ENCODE results near the gene PAQR8.

PAQR8 gene, protein sequence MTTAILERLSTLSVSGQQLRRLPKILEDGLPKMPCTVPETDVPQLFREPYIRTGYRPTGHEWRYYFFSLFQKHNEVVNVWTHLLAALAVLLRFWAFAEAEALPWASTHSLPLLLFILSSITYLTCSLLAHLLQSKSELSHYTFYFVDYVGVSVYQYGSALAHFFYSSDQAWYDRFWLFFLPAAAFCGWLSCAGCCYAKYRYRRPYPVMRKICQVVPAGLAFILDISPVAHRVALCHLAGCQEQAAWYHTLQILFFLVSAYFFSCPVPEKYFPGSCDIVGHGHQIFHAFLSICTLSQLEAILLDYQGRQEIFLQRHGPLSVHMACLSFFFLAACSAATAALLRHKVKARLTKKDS

DNA sequence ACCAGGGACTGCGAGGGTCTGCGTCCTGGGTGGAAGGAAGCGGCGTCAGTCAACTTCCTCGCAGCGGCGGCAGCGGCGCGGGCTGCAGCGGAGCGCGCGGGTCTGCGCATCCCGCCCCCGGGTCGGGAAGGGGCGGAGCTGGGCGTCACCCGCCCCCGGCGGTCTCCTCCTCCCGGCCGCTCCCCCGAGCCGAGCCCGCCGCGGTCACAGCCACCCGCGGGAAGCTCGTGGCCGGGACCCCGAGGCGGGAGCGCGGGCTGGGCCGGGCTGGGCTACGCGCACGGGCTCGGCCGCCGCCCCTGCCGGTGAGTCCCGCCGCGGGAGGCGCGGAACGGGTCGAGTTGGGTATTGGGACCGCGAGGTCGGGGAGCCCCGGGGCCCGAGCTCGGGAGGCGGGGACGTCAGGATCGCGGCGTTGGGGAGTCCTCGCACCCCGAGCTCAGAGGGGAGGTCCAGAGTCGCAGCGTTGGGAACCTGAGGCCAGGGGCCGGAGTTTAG, at the start of gene PAQR8:
Gene PAQR8, plus strand, starts transcription at position 207 of the 498 bp plus-strand sequence. CDS start 41,063 bp downstream, outside the sequence.
- DNase-seq, result peak; percentile 13

DNA sequence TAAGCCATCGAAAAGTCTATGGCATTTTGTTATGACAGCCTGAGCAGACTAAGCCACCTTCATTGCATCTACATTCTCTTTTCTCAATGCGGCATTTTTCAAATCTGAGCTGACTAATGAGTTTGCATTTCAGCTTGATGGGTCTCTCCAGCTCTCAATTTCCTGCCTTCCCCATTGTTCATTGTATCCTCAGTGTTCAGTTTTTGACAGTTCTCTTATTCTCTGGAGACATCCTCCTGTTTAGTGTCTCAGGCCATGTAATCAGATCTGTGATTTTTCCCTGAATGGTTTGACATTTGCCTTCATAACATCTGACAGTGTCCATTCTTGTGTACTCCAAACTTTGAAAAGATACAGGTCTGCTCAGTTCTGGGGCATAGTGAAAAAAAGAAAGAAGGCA, 49.5 kb upstream of the PAQR8 start:
- DNase-seq, result no peak

DNA sequence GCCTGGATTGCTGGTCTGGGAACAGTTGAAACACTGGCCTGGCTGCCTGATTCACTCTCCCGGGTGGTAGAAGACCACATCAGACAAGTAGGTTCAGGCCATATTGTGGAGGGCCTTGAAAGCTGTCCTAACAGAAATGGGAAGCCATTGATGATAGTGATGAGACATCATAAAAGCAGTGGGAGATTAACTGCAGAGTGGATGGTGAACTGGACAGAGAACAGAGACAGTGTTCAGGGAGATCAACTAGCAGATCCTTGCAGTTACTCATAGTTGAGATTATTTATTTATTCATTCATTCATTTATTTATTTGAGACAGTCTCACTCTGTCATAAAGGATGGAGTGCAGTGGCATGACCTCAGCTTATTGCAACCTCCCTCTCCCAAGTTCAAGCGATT, 47.2 kb upstream of the PAQR8 start:
- no peak for DNase-seq

DNA sequence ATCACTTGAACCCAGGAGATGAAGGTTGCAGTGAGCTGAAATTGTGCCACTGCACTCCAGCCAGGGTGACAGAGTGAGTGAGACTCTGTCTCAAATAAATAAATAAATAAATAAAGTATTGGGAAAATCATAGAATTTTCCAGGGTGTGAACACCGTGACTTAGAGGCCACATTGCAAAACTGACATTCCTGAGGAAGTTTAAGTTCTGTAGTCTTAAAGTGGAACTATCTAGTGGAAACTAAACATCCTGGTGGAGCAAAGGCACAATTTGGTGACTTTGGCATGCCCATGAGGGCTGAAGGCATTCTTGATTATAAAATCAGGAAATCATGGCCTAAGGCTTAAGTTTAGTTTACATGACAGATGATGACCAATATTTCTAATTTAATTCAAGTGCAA, 44.7 kb upstream of the PAQR8 start:
- no peak for DNase-seq

DNA sequence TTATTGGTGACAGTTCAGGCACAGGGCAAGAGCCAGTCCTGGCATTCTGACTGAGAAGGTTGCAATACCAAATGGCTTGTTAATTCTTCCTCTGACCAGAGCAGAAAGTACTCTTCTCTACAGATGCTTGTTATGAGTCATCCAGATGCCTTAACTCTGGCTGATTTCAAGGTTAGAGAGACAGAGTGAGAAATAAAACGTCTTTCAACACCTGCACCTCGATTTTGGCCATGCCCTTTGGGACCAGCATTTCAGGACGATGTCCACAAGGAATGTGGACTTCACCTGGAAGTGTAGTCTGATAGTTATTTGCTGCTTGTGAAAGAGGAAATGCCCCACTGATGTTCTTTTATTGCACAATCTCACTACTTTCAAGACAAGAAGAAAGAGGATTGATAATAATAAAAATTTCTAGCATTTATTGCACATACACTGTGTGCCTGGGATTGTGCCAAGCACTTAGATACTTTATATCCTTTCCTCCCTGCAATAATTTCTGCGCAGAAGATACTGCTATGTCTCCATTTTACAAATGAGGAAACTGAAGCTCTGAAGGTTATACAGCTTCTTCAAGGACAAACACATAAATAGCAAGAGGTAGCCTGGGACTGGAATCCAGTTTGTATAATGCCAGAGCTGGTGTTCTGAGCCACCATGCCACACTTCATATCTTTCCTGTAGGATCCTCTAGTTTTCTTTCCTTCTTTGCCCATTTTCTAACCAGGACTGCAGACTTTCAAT, 43.9 kb upstream of the PAQR8 start:
- no peak for DNase-seq

DNA sequence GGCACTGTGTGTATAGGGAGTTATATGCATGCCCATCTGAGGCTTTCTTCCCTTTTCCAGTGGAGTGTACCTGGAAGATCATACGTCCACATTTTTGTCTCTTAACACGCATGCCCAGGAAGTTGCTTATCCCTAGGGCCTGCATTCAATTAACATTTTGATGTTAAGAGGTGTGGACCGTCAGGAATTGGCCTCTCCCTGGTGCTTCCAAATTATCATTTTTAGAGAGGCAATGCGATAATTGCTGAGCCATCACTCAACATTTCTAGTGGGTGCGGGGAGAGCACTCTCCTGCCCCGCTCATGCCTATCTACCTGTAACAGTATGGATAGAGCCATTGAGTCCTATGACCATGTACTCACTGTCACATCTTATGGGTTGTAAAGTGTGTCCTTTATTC, 37.8 kb upstream of the PAQR8 start:
- DNase-seq, result no peak

DNA sequence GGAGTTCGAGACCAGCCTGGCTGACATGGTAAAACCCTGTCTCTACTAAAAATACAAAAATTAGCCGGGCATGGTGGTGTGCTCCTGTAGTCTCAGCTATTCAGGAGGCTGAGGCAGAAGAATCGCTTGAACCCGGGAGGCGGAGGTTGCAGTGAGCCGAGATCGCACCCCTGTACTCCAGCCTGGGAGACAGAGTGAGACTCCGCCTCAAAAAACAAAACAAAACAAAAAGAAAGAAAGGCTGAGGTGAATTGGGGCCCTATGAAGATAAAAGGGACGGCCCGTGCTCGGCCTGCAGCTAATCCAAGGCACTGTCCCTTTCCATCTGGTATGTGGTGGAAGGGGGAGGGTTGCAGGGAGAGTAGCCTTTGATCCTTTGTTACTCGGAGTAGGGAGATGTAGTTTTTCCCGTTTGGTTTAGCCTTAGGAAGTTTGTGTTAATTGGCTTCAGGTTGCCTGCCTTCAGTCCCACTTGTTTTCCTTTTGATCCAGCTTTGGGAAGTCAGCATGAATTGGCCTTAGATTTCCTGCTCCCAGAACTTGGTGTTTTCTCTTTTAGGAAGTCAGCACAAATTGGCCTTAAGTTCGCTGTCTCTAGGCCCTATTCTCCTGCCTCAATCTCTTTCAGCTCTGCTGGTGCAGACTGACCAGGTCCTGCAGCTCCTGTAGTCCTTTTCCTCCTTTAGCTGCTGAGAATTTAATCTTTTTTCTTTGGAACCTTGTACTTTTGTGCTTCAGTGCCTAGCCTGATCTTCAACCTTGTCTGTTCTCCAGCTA, 36.1 kb upstream of the PAQR8 start:
- no peak for DNase-seq

DNA sequence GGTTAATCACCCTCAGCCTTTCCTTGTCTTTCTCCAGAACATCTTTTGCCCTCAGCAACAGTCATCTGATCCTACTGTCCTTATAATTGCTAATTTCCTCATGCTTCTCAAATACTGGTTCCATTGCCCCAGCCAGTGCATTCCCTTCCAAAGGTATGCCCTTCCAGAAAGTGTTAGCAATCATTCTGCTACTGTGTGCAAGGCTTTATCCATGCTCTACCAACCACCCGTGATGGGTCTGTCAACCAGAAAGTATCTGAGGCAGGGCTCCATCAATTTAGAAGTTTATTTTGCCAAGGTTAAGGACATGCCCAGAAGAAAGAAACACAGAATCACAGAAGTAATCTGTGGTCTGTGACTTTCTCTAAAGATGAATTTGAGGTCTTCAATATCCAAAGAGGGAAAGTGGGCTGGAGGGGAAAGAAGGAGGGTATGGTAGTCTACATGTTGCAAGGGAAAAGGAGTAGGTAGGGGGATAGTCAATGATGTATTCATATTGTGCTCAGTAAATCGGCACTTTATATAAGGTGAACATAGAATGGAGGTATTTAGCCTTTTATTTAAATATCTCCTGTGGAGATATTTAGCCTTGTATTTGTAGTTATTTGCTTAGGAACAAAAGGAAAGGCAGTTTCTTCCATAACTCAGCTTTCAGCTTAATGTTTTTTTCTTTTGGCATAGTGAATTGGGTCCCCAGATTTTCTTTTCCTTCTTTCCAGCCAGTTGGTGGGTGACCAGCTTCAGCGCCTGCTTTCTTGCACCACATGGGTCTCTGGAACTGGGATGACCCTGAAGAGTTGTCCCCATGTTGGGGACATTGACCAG, 35.2 kb upstream of the PAQR8 start:
- DNase-seq, result no peak

DNA sequence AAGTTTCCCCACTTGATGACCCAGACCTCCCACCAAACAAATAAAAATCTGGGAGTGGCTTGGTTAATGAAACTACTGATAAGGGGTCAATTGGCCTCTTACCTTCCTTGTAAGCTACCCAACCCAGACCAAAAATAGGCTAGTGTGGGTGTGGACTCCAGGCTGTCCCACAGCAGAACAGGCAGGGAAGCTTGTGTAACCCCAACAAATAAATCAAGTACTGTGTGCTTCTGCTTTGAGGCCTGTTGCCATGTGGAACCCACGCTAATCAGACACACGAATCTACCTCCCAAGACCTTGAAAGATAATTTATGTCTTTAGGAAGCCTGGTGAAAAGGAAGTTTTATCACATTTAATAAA, 33.7 kb upstream of the PAQR8 start:
- DNase-seq, result no peak

DNA sequence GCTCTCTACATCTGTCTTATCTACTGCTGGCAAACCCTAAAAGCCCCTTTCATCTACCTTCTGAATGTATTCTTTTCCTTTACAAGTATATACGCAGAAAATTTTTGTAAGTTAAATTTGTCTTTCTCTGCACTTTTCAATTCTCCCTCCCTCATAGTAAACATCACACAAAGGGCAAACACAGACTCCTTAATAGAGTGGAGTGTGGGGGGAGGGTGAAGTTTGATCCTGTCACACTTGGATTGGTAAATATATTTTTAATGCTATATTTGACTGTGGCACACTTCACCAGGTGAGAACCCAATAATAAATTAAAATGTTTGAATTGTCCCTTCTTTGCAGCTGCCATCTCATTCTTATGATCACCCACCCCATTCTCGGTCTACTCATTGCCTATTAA, 33.2 kb upstream of the PAQR8 start:
- DNase-seq, result peak; percentile 67

DNA sequence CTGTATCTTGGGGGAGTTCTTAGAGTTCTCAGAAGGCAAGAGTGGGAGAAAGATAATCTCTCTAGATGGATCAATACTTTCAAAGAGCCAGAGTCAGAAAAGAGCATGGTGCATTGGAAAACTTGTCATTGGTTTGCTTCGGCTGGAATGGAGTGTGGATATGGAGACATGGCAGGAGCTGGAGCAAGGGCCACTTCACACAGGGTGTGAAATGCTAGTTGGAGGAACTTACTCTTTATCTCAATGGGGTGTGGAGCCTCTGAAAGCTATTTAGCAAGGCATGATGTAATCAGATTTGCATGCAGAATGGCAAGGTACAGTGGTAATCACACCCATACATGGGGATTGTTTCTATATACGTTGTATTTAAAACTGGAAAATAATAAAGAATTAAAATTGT, 31.5 kb upstream of the PAQR8 start:
- DNase-seq, result no peak

DNA sequence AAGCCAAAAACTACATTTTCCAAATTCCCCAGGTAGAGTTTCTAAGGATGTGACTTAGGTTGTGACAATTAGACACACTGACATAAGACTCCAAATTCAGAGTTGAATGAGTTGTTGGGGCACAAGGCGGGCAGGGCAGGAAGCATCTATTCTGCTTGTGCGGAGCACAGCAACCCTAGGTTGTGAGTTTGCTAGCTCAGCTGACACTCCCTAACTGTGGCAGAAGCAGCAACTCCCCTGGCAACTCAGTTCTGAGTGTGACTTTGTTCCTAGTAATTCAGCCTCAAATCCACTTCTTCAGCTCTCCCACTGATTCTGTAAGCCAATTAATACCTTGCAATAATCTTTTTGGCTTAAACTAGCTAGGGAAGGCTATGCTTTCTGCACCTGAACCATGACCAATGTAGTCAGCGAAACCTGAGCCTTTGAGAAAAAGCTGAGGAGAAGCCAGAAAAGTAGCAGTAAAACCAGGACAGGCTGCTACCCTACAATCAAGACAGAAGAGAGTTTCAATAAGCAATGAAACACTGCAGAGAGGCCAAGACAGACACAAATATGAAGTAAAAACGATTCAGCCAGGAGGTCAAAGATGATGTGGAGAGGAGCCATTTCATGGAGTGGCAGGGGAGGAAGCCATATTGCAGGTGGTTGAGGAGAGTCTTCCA, 30.0 kb upstream of the PAQR8 start:
- DNase-seq, result no peak

DNA sequence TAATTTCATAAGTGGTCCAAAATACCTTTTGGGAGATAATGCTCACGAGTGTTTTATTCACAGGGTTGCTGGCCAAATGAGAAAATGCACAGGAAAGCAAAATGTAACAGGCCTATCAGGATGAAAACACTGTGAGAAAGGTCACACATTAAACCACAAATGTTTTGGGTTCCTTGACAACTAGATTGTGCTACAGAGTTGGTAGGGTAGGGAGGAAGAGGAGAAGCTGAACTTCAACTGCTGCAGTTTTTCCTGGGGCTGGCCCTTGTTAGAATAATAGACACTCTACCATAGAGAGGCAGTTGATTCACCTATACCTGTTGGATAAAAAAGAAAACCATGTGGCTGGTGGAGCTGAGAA, 28.1 kb upstream of the PAQR8 start:
- no peak for DNase-seq

DNA sequence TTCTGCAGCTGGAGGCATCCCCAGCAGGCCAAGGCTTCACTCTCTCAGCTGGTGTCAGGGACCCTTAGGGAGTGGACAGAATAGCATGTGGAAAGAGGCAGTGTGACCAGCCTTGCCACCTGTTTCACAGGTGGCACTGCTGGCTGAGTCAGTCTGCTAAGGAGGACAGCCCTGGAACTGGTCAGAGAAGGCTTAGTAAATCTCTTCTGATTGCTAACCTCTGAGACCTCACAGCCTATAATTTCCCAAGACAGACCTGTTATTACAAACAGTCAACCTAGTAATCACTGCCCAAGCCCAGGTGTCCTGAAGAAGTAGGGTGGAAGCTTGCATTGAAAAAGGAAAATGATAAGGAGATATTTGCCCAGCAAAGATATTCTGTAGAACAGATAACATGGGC, 26.4 kb upstream of the PAQR8 start:
- DNase-seq, result no peak

DNA sequence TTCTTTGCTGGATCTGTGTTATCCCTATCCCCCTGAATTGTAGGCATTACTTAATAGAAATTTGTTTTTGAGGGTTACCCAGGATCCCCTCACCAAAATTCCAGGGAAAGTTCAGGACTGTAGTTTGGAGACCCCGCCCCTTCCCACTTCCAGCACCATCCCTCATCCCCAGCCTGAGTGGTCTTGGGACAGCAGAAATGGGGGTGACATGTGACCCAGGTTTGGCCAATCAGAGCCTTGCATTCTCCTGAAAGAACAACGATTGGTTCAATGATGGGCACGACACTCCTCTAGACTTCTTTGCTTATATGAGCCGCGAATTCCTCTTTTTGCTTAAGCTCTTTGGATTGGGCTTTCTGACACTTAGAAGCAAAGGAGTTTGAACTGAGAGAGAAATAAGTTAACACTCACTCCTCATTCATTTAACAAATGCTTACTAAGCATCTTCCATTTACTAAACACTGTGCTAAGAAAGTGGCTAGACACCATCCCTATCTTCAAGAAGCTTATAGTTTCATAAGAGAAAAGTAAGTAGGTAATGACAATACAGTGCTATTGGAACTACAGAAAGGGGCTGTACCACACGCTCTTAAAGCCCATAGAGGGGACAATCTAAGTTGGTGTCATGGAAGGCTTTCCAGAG, 24.9 kb upstream of the PAQR8 start:
- no peak for DNase-seq

DNA sequence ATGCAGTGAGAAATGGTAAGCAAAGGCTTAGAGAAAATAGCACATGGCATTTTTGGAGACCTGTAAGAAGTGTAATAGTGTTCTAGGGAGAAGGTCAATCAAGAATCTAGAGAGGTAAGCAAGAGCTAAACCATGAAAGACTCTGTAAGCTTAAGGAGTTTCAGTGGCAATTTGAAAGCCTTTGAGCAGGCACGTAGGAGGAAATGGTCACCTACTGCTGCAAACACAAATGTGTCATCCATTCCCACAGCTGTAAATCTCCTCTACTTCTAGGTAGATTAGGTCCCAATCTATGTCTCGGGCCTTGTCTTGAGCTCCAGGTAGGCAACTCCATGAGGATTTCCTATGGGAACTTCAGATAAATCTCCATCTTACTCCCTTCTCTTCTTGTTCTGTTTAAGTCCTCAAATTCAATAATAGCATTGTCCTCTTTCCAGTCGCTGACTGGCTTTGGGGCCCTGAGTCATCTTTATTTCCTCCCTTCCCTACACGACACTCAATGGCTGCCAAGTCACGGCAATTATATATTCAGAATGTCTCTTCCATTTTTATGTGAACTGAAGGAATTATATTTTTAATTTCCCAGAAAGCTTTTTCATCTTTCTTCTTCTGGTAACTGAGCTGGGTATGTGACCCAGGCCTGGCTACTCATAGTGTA, 24.2 kb upstream of the PAQR8 start:
- no peak for DNase-seq

DNA sequence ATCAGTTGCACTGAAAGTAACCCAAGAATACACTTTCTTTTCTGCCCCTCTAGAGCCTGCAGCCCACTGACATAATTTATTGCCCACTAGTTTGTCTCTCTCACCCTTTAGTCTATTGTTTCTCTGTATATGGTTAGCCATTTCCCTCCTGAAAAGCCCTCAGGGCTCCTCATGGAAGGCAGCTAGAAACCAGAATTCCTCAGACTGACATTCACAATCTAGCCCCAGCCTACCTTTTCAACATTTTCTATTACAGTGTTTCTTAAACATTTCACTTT, 21.4 kb upstream of the PAQR8 start:
- no peak for DNase-seq

DNA sequence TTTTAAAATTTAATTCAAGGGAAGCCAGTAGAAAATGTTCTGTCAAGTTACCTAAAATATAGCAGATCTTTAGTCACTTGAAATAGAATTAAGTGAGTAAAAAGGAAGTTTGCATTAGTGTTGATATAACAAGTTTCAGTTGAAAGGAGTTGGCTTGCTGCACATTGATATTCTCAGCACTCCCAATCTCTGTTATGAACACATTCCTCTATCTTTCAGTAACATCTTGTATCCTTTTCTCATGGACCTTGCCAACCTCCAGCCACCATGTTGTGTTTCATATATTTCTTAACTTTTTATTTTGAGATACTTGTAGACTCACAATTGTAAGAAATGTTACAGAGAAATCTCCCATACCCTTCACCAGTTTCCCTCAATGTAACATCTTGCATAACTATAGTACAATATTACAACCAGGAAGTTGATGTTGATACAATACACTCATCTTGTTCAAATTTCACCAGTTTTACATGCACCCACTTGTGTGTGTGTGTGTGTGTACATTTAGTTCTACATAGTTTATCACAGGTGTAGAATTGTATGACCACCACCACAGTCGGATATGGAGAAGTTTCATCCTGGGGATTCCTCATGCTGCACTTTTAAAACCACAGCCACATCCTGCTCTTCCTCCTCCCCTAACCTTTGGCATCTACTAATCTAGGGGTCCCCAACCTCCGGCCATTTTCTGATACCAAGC, 20.2 kb upstream of the PAQR8 start:
- DNase-seq, result no peak

DNA sequence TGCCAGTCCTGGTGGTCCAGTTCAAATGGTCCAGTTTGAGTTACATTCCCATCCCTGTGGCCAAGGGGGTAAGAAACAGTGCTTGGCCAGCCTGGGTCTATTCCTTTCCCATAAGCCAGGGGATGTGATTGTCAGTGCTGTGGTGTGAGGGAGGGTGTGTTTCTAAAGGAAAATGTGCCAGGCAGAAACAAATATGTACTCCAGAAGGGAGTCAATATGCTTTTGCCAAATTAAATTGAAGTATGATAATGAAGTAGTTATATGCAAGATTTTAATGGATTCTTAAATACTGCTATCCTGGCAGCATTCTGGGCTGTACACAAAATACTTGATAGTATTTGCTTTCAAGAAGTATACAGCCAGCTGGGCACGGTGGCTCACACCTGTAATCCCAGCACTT, 16.6 kb upstream of the PAQR8 start:
- DNase-seq, result no peak

DNA sequence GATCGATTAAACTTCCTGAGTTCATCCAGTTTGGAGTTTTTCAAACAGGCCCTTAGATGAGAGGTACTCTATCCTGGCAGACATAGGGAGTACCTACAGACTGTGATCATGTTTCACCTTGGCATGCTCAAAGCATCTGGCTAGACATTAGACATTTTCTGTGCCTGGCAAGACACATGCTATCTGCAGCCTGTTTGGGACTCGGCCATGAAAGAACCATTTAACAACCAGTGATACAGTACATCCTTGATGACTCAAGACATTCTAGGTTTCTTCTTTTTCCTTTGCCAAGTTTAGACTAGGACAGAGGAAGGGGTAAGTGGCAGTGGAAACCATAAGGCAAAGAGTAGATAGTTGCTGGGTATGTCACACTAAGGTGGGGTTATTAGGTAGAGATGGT, 15.4 kb upstream of the PAQR8 start:
- DNase-seq, result no peak

DNA sequence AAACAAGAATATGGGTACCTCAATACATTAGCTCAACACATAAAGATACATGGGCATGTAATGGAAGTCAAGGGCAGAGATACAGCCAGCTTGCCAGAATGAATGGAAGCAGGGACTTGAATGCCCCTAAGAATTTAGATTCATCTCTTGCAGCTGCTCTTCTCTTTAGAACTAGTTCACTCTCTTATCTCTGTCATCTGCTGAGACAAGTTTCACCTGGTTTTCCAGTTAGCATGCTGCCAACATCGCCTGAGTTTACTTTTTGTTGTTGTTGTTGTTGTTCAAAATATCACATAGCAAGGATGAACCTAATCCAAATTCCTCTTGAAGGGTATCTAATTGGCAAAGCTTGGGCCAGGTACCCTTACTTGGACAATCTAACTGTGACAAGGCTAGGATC, 14.1 kb upstream of the PAQR8 start:
- DNase-seq, result no peak
